ACC112 (cell line): ENCODE measurements around the gene CHRD.

ENCODE experiments used
- H2AFZ ChIP-seq: fragments of 200-600 bp; sonication (generic); one replicate; pipeline ENCODE4 v1.6.0; 2017; ENCODE audit warnings: antibody characterized with exemption, low read length; ENCODE audit not compliant: unreplicated experiment
- H3K27ac ChIP-seq: fragments of 200-600 bp; sonication (generic); 2 replicates; pipeline ENCODE4 v1.5.1; 2014; ENCODE audit warnings: low read depth, mild to moderate bottlenecking, antibody characterized with exemption, low read length, moderate library complexity
- H3K27me3 ChIP-seq: fragments of 200-600 bp; sonication (generic); 2 replicates; pipeline ENCODE4 v1.6.1; 2014; ENCODE audit warnings: mild to moderate bottlenecking, antibody characterized with exemption, low read length, moderate library complexity, mixed read lengths; ENCODE audit not compliant: insufficient read depth
- H3K36me3 ChIP-seq: fragments of 200-600 bp; sonication (generic); 2 replicates; pipeline ENCODE4 v1.6.1; 2016; ENCODE audit warnings: mild to moderate bottlenecking, antibody characterized with exemption, low read length, moderate library complexity, mixed read lengths; ENCODE audit not compliant: insufficient read depth
- H3K4me1 ChIP-seq: fragments of 200-600 bp; sonication (generic); one replicate; pipeline ENCODE4 v1.6.1; 2016; ENCODE audit warnings: low read length, mixed read lengths; ENCODE audit not compliant: insufficient read depth, unreplicated experiment, control insufficient read depth
- H3K4me3 ChIP-seq: fragments of 200-600 bp; sonication (generic); 2 replicates; pipeline ENCODE4 v1.5.1; 2014; ENCODE audit warnings: mild to moderate bottlenecking, low read depth, low read length
- H3K79me2 ChIP-seq: fragments of 200-600 bp; sonication (generic); one replicate; pipeline ENCODE4 v1.6.0; 2016; ENCODE audit warnings: low read length; ENCODE audit not compliant: control insufficient read depth, unreplicated experiment, insufficient read depth

The CHRD gene

DNA sequence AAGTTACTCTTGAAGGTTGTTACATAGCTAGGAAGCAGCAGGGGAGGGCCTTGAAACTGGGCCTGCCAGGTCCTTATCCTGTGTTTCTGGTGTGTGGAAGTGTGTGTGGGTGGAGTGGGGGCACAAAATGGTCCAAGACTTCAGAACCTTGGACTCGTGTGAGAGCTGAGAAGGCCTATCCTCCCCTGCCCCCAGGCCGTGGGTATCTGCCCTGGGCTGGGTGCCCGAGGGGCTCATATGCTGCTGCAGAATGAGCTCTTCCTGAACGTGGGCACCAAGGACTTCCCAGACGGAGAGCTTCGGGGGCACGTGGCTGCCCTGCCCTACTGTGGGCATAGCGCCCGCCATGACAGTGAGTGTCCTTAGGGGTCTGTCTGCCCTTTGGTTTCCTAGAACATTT lies 4.5 kb downstream of the CHRD start:
- Histone ChIP-seq H3K27ac (no peak overlapping the region), H3K79me2 (no peaks in the 10 kb centered on the region), H3K27me3 (peaks cover 23% of the 10 kb centered on the region), H3K4me1 (no peaks in the 10 kb centered on the region), H3K4me3 (no peak overlapping the region), H3K36me3 (no peaks in the 10 kb centered on the region), H2AFZ (no peak overlapping the region)

DNA sequence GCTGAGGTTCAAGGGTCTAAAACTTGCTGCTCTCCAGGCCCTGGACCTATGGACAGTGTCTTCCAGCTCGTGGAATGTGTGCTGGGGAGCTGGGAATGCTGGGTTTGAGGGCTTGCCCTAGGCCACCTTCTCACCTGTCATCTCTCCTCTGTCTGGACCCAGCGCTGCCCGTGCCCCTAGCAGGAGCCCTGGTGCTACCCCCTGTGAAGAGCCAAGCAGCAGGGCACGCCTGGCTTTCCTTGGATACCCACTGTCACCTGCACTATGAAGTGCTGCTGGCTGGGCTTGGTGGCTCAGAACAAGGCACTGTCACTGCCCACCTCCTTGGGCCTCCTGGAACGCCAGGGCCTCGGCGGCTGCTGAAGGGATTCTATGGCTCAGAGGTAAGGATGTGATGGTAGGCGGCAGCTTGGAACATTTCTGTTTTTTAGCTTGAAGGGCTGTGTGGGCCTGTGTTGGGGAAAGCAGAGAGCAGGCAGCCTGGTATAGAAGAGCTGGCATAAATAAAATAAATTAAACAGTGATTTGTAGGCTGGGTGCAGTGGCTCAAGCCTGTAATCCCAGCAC lies 5.1 kb downstream of the CHRD start:
- Histone ChIP-seq H3K79me2 (no peaks in the 10 kb centered on the region), H3K4me3 (no peak overlapping the region), H3K4me1 (no peaks in the 10 kb centered on the region), H3K27me3 (peaks cover 21% of the 10 kb centered on the region), H3K36me3 (no peaks in the 10 kb centered on the region), H2AFZ (no peak overlapping the region), H3K27ac (no peak overlapping the region)

DNA sequence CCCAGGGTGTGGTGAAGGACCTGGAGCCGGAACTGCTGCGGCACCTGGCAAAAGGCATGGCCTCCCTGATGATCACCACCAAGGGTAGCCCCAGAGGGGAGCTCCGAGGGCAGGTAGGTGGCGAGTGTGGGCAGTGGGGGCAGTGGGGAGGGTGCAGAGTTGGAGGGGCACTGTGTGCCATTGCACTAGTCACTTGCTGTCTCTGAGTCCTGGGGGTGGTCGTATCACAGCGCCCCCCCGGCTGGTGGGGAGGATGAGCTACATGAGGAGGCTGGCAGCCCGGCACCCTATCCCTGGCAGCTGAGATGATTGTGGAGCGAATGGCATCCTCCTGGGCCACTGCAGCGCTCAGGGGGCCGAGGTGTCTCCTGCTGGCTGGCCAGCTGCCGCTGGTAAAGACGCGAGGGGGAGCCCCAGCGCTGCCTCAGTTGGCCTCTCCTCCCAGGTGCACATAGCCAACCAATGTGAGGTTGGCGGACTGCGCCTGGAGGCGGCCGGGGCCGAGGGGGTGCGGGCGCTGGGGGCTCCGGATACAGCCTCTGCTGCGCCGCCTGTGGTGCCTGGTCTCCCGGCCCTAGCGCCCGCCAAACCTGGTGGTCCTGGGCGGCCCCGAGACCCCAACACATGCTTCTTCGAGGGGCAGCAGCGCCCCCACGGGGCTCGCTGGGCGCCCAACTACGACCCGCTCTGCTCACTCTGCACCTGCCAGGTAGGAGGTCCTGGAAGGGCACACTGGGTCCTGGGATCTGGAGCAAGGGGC lies 6.4 kb downstream of the CHRD start:
- Histone ChIP-seq H3K4me3 (no peak overlapping the region), H3K79me2 (no peaks in the 10 kb centered on the region), H3K4me1 (no peaks in the 10 kb centered on the region), H3K27ac (no peak overlapping the region), H2AFZ (no peak overlapping the region), H3K27me3 (peaks cover 24% of the 10 kb centered on the region), H3K36me3 (no peaks in the 10 kb centered on the region)

DNA sequence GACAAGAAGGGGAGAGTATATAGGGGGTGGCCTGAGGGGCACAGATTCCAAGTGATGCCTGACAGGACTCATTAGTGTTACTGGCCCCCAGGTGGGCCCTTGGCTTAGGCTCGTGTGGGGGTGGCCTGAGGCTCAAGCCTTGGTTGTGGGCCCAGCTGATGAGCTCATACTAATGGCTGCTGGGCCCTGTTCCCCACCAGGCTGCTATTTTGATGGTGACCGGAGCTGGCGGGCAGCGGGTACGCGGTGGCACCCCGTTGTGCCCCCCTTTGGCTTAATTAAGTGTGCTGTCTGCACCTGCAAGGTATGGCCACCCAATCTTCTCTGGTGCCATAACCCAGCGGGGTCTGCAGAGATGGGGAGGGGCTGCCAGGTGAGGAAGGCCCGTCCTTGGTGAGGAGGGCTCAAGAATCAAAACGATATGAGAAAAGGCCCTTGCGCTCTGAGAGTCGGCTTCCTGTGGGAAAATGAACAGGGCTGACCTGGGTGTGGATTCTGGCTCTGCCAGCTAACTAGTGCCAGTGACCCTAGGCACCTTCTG lies 7.4 kb downstream of the CHRD start:
- H3K27ac ChIP-seq = no peak overlapping the region
- no peaks in the 10 kb centered on the region for H3K36me3 ChIP-seq
- H3K4me1 ChIP-seq = no peaks in the 10 kb centered on the region
- H2AFZ ChIP-seq = no peak overlapping the region
- H3K27me3 ChIP-seq = peaks cover 18% of the 10 kb centered on the region
- H3K4me3 ChIP-seq = no peak overlapping the region
- H3K79me2 ChIP-seq = no peaks in the 10 kb centered on the region

GRCh38 chr3:184388164-184388935 lies 8.5 kb downstream of the CHRD start:
- no peak overlapping the region for H3K4me3 ChIP-seq
- no peaks in the 10 kb centered on the region for H3K79me2 ChIP-seq
- no peak overlapping the region for H2AFZ ChIP-seq
- no peak overlapping the region for H3K27ac ChIP-seq
- H3K36me3 ChIP-seq = no peaks in the 10 kb centered on the region
- H3K4me1 ChIP-seq = no peaks in the 10 kb centered on the region
- H3K27me3 ChIP-seq = peaks cover 16% of the 10 kb centered on the region

- H3K79me2 ChIP-seq = no peaks in the 10 kb centered on the region
- H2AFZ ChIP-seq = no peak overlapping the region
- H3K36me3 ChIP-seq = no peaks in the 10 kb centered on the region
- H3K27me3 ChIP-seq = peaks cover 19% of the 10 kb centered on the region
- H3K4me3 ChIP-seq = no peak overlapping the region
- no peaks in the 10 kb centered on the region for H3K4me1 ChIP-seq
- H3K27ac ChIP-seq = no peak overlapping the region
Observed at GRCh38 chr3:184388936-184389230, 9.0 kb downstream of the CHRD start.

DNA sequence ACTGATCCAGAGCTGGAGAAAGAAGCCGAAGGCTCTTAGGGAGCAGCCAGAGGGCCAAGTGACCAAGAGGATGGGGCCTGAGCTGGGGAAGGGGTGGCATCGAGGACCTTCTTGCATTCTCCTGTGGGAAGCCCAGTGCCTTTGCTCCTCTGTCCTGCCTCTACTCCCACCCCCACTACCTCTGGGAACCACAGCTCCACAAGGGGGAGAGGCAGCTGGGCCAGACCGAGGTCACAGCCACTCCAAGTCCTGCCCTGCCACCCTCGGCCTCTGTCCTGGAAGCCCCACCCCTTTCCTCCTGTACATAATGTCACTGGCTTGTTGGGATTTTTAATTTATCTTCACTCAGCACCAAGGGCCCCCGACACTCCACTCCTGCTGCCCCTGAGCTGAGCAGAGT lies 9.5 kb downstream of the CHRD start:
- no peaks in the 10 kb centered on the region for H3K4me1 ChIP-seq
- H3K79me2 ChIP-seq = no peaks in the 10 kb centered on the region
- H3K36me3 ChIP-seq = no peaks in the 10 kb centered on the region
- no peak overlapping the region for H3K27ac ChIP-seq
- peaks cover 22% of the 10 kb centered on the region for H3K27me3 ChIP-seq
- H3K4me3 ChIP-seq = no peak overlapping the region
- H2AFZ ChIP-seq = no peak overlapping the region

DNA sequence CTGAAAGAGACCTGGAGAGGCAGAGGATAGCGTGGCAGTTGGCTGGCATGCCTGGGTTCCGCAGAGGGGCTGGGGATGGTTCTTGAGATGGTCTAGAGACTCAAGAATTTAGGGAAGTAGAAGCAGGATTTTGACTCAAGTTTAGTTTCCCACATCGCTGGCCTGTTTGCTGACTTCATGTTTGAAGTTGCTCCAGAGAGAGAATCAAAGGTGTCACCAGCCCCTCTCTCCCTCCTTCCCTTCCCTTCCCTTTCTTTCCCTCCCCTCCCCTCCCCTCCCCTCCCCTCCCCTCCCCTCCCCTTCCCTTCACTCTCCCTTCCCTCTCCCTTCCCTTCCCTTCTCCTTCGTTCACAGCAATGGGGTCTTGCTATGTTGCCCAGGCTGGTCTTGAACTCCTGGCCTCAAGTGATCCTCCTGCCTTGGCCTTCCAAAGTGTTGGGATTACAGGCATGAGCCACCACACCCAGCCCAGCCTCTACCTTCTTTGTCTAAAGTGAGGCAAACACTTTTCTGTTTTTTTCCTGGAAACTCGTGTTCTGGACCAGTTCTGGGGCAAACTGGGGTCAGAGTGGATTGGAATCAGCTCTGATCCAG lies 10.2 kb downstream of the CHRD start:
- H3K27me3 ChIP-seq = peaks cover 23% of the 10 kb centered on the region

GRCh38 chr3:184391266-184391665 lies 11.4 kb downstream of the CHRD start:
- Histone ChIP-seq H3K4me1 (no peaks in the 10 kb centered on the region), H3K27me3 (peaks cover 27% of the 10 kb centered on the region), H3K27ac (no peak overlapping the region), H3K36me3 (no peaks in the 10 kb centered on the region), H3K4me3 (no peak overlapping the region), H3K79me2 (no peaks in the 10 kb centered on the region), H2AFZ (no peak overlapping the region)

More for the DNA sequence above, 10.2 kb downstream of the CHRD start:
- Histone ChIP-seq H3K4me1 (no peaks in the 10 kb centered on the region), H3K36me3 (no peaks in the 10 kb centered on the region), H2AFZ (no peak overlapping the region), H3K27ac (no peak overlapping the region), H3K79me2 (no peaks in the 10 kb centered on the region), H3K4me3 (no peak overlapping the region)

DNA sequence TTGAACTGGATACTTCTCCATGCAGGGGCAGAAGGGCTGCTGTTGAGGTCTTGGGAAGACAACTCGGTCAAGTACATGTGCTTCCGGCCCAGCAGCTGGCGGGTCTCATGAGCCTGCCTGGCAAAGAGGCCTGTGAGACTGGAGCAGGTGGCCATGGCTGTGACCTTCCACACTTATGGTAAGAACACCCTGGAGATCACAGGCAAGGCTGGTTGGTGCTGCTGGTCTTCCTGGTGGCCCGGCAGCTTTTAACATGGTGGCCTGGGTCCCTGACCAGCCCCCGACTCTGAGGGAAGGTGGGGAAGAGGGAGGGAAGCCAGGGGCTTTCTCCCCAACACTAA lies 15.4 kb downstream of the CHRD start:
- Histone ChIP-seq H3K27me3 (peaks cover 35% of the 10 kb centered on the region), H3K36me3 (no peaks in the 10 kb centered on the region), H2AFZ (no peak overlapping the region), H3K27ac (no peak overlapping the region), H3K79me2 (no peaks in the 10 kb centered on the region), H3K4me1 (no peaks in the 10 kb centered on the region), H3K4me3 (no peak overlapping the region)
